HG03066 (cell line): ENCODE measurements around the gene CHST8.
"Not testable (repeated sequence)": the region's sequence is repeated elsewhere in the genome, so short reads cannot be mapped to it uniquely, and the experiment has no call there.

Experiments used
- ATAC-seq: cut with Tn5 transposase; IDR thresholded peaks from one replicate; pipeline ENCODE4 v1.9.1; 2021; ENCODE audit warnings: low read depth; ENCODE audit not compliant: unreplicated experiment

Gene CHST8

DNA sequence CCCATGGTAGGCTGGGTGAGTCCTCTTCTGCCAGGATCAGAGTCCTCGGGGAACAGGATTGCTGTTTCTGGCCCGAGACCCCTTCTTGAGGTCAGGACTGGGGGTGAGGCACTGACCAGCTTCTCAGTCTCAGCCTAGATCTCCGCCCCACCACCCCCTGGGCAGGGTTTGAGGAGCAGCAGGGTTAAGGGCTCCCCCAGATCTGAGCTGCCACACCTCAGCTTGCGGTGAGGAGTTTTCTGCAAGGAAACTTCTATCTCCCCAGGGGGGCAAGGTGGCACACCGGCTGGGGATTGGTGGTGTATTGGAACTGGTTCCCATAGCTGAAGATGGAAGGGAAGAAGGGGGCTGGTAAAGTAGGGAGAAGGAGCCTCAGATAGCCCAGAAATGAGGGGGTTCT lies 19.5 kb downstream of the CHST8 start:
- ATAC-seq = no peak

DNA sequence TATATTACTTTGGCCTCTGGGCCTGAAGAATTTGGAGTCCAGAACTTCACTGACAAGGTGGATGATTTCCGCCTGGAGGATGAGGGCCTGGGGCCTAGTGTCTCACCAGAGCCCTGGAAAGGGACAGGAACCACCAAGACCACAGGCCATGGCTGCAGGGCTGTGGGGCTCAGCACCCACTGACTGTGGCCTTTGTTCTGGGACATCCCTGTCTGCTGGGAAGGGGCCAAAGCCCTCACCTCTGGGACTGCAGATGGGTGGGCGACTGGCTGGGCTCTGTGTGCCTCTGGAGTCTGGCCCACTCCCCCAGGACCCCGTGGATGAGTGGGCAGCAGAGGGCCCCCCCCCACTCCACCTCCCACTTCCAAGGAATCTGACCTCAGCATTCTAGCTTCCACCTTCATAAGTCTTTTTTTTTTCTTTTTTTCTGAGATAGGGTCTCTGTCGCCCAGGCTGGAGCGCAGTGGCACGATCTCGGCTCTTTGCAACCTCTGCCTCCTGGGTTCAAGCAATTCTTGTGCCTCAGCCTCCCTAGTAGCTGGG lies 20.3 kb downstream of the CHST8 start:
- no peak for ATAC-seq

GRCh38 chr19:33644284-33644836 lies 22.6 kb downstream of the CHST8 start:
- no peak for ATAC-seq

- ATAC-seq = no peak
Measured at GRCh38 chr19:33646306-33646705, 24.6 kb downstream of the CHST8 start.

DNA sequence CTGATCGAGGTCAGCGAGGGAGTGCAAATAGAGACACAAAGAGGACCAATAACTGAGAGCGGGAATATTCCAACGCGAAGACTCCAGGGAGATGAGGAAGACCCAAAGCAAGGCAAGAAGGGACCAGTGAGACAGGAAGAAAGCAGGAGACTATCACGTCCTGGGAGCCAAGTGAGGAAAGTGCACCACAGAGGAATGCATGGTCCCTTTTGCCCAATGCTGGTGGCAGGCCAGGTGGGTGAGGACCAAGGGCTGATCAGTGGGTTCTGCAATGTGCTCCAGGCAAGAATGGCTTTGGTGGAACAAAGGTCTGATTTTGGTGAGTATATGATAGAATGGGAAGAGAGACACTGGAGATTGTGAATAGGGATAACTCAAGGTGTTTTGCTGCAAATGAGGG lies 25.4 kb downstream of the CHST8 start:
- no peak for ATAC-seq

DNA sequence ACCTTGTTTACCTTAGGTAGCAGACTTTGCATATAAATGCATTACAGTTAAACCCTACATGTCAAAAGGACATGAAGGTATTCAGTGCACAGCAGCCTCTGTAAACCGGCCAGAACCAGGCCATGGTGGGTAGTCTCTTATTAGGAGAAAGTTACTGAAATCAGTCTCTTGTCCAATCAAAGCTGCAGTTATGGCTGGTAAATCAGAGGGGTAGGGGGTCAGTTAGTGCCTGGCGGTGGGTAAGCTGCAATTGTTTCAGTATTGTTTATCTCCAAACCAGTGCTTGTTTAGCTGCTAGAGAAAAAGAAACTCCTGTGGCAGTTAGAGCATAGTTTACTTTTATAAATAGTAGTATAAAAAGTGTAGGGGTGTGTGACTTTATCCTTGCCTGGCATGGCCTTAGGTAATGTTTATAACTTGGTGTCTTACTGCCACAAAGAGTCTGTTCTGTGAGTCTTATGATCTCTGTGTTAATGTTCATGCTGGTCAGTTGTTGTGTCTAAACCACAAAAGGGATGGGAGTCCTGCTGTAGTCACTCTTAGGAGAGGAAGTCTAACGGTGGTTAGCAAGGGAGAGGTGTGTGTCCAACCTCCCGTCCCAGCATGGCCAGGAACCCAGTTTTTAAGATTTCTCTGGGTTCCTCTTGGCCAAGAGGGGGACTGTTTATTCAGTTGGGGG lies 28.0 kb downstream of the CHST8 start:
- ATAC-seq = no peak

- no peak for ATAC-seq
Measured at GRCh38 chr19:33653684-33654083, 31.9 kb downstream of the CHST8 start.

GRCh38 chr19:33654840-33655508 lies 33.2 kb downstream of the CHST8 start:
- no peak for ATAC-seq

- no peak for ATAC-seq
Measured at GRCh38 chr19:33659835-33660234, 38.1 kb downstream of the CHST8 start.

DNA sequence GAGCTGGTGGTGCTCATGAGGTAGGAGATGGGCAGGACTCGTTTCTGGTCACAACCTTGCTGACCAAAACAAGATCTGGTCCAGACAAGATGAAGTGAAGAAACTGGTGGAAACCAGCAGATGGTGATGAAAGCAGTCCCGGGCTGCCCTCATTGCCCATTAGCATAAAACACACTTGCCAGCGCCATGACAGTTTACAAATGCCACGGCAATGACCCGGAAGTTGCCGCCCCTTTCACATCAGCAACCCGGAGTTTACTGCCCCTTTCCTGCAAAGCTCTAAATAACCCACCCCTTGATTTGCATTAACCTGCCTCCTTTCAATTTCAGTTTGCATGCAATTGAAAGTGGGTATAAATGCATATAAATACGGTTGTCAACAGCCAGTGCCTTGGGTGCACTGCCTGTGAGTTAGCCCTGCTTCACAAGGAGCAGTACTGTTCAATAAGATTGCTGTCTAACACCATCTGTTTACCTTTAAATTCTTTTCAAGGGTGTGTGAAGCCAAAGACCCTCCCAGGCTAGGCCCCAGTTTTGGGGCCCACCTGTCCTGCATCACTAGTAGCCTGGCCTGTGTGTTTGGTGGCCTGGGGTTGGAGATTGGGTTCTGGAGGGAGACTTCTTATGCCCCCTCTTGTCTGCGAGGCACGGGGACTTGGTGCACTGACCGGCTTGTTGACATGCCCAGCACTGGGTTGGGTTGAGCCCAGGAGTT lies 38.8 kb downstream of the CHST8 start:
- no peak for ATAC-seq

DNA sequence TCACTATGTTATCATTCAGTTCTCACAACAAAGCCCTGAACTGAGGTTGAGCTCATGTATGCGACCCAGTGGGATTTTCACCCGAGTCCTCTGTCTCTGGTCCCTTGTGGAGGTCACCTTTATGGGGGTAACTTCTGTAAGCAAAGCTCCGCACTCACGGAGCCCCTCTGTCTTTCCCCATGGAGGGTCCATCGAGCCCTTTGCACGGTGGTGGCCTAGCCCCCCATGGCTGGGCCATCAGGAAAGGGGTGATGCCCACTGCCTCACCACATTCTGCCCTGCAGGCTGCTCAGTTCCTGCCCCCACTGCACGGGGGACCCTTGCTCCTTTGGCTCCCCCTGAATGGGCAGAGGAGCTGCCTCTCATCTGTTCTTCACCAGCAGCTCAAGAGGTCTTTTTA lies 39.6 kb downstream of the CHST8 start:
- no peak for ATAC-seq

- no peak for ATAC-seq
Measured at GRCh38 chr19:33662391-33663092, 40.8 kb downstream of the CHST8 start.

GRCh38 chr19:33663316-33663715 lies 41.6 kb downstream of the CHST8 start:
- not testable (repeated sequence) for ATAC-seq

GRCh38 chr19:33664744-33665143 lies 43.0 kb downstream of the CHST8 start:
- ATAC-seq = no peak

GRCh38 chr19:33665776-33666595 lies 44.2 kb downstream of the CHST8 start:
- ATAC-seq = no peak

GRCh38 chr19:33667141-33667650 lies 45.4 kb downstream of the CHST8 start:
- no peak for ATAC-seq

GRCh38 chr19:33667881-33668280 lies 46.1 kb downstream of the CHST8 start:
- no peak for ATAC-seq

DNA sequence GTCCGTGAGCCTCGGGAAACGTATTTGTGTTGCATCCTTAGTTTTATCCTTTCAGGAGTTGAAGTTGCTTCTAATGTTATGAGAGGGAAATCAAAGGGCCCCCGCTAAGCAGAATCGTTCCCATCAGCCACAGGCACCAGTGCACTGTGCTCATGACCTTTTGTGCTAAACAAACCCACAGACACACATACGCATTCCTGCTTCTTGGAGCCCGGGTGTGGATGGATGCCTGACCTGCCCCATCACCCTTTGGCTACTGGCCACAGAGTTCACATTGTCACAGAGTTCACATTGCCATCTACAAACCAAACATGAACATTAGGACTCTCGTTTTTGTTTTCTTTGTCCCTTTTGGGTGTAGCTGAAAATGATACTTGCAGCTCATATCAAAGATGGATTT lies 47.2 kb downstream of the CHST8 start:
- no peak for ATAC-seq

DNA sequence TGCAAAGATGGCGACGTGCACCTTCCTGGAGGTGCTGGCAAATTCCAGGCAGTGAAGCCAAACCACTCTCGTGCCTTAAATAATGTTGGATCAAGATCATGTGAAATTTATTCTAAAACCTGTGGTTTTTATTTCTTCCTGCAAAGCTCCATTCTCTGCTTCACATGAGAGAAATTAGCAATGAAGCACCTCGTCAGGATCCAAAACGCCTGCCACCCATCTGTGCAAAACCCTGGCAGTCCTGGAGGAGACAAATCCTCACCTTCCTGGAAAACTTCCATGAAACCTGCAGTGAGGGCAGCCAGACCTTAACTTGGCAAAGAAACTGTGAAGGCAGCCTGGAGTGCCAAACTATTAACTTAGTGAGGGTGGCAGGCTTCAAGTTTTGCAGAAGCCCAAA lies 47.6 kb downstream of the CHST8 start:
- no peak for ATAC-seq

DNA sequence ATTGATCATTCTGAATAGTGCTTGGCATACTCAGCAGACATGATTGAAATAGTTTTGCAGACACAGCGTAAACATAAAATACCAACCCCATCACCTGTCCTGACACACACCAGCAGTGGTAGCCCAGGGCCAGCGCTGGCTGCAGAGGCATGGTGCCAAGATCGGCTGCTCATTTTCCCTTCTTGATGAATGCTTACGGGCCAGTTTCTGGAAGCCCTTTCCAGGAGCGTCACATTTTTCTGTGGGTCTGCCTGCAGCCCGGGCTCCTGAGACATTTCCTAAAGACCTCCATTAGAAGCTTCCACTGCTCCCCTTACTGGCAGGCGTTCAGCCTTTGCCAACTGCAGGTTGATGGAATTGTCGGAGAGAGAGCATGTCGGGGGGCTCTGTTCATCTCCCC lies 48.6 kb downstream of the CHST8 start:
- ATAC-seq = no peak
